ENCODE results near the gene CACNB2.

CACNB2 gene

GRCh38 chr10:18201877-18202276, 61.7 kb downstream of the CACNB2 start:
- TF ChIP-seq CTCF (IDR thresholded peaks at IDR 0.05; ENCODE audit: insufficient read depth, low read length): no peak
- TF ChIP-seq SPI1 (IDR thresholded peaks at IDR 0.05; ENCODE audit: borderline replicate concordance, low read depth): no peak
- no peak for TF ChIP-seq GABPA (IDR thresholded peaks at IDR 0.05; ENCODE audit: low read depth)
- no peak for TF ChIP-seq REST (IDR thresholded peaks at IDR 0.05; ENCODE audit: insufficient replicate concordance, low read depth)
- TF ChIP-seq POLR2AphosphoS5 (IDR thresholded peaks at IDR 0.05; ENCODE audit: low read depth): no peak
- no peaks in the 10 kb centered on the region for H3K27me3 ChIP-seq (ENCODE audit: insufficient read depth, poor library complexity, severe bottlenecking)
- no peak overlapping the region for H3K4me3 ChIP-seq (replicated peaks; ENCODE audit: insufficient read depth, low read length)
- no peak overlapping the region for H3K27ac ChIP-seq (replicated peaks)
- DNase-seq (ENCODE audit: low read depth in 1 of 2, low spot score in 1 of 2): no peak

- no peak overlapping the region for H3K4me3 ChIP-seq (replicated peaks; ENCODE audit: insufficient read depth, low read length)
- DNase-seq (ENCODE audit: low read depth in 1 of 2, low spot score in 1 of 2): no peak
- TF ChIP-seq REST (IDR thresholded peaks at IDR 0.05; ENCODE audit: insufficient replicate concordance, low read depth) (no peak), CTCF (IDR thresholded peaks at IDR 0.05; ENCODE audit: insufficient read depth, low read length) (no peak), POLR2AphosphoS5 (IDR thresholded peaks at IDR 0.05; ENCODE audit: low read depth) (no peak), GABPA (IDR thresholded peaks at IDR 0.05; ENCODE audit: low read depth) (no peak), SPI1 (IDR thresholded peaks at IDR 0.05; ENCODE audit: borderline replicate concordance, low read depth) (no peak)
- H3K27me3 ChIP-seq (ENCODE audit: insufficient read depth, poor library complexity, severe bottlenecking): no peaks in the 10 kb centered on the region
- no peak overlapping the region for H3K27ac ChIP-seq (replicated peaks)
Observed at GRCh38 chr10:18202680-18203460, 62.6 kb downstream of the CACNB2 start.

GRCh38 chr10:18203471-18203870, 63.2 kb downstream of the CACNB2 start:
- Histone ChIP-seq H3K27ac (replicated peaks) (no peak overlapping the region), H3K27me3 (ENCODE audit: insufficient read depth, poor library complexity, severe bottlenecking) (no peaks in the 10 kb centered on the region), H3K4me3 (replicated peaks; ENCODE audit: insufficient read depth, low read length) (no peak overlapping the region)
- TF ChIP-seq SPI1 (IDR thresholded peaks at IDR 0.05; ENCODE audit: borderline replicate concordance, low read depth): no peak
- TF ChIP-seq POLR2AphosphoS5 (IDR thresholded peaks at IDR 0.05; ENCODE audit: low read depth): no peak
- TF ChIP-seq CTCF (IDR thresholded peaks at IDR 0.05; ENCODE audit: insufficient read depth, low read length): no peak
- TF ChIP-seq GABPA (IDR thresholded peaks at IDR 0.05; ENCODE audit: low read depth): no peak
- no peak for DNase-seq (ENCODE audit: low read depth in 1 of 2, low spot score in 1 of 2)

Data from HL-60 (cell line).